ENCODE measurements around the gene PPP1R37.
"Not testable (repeated sequence)": the region's sequence is repeated elsewhere in the genome, so short reads cannot be mapped to it uniquely, and the experiment has no call there.

Gene PPP1R37

DNA sequence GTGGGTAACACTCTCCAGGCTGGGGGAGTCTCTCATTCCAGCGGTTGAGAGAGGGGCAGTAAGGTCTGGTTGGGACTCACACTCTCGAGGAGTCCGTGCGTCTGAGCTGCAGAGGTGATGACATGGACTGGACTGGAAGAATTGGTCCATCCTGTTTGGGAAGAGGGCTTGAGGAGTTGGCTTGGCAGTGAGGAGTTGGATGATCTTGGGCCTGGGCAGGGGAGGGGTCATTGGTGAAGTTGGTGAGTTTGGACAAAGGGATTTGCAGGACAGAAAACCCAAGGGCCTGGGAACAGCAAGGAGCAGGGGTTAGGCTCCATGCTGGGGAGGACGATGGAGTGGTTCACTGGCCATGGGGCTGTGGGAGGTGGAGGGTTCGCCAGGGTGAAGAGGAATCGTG, 3.7 kb downstream of the PPP1R37 start:
- no peak for DNase-seq

DNA sequence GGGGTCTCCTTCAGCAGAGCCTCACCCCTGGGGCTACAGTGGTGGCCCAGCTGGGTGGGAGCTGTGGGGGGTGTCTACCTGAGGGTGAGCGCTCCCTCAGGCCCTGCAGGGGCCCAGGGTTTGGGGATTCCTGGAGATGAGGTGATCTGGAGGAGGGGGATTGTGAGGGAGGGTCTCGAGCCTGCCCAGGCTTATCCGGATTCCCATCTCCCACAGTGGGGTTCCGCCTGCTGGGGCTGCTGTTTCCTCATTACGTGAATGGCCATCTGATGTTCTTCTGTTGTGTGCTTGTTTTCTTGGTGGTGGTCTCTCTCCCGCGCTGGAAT, 4.4 kb downstream of the PPP1R37 start:
- DNase-seq, result no peak

DNA sequence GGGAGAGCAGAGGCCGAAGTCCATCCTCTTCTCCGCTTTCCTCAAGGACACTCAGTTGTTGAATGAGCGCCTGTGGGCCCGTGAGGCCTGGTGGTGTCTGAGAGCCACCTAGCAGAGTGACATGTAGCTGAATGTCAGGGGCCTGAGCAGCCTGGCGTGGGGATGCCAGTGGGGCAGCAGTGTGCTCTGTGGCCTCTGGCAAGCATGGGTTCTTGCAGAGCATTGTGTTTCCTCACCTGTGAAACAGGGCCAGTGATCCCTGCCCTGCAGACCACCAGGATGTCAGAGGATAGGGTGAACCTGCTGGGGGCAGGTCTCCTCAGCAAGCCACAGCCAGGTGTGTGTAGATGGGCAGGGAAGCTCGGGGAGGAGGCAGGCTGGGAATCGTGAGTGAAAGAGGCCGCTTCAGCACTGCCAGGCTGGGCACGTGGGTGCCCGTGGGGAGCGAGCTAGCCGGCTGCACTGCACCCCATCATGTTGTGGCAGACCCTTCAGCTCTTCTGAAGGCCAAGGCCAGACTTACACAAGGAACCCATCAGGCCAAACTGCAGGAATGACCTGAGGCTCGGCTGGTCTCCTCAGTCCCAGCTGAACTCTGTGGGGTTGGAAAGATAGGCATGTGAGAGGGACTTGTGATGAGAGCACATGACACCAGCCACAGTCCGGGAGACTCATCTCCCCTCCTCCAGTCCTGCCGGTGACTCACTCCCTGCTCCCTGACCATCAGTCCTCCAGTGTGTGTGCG, 5.0 kb downstream of the PPP1R37 start:
- DNase-seq, result no peak

DNA sequence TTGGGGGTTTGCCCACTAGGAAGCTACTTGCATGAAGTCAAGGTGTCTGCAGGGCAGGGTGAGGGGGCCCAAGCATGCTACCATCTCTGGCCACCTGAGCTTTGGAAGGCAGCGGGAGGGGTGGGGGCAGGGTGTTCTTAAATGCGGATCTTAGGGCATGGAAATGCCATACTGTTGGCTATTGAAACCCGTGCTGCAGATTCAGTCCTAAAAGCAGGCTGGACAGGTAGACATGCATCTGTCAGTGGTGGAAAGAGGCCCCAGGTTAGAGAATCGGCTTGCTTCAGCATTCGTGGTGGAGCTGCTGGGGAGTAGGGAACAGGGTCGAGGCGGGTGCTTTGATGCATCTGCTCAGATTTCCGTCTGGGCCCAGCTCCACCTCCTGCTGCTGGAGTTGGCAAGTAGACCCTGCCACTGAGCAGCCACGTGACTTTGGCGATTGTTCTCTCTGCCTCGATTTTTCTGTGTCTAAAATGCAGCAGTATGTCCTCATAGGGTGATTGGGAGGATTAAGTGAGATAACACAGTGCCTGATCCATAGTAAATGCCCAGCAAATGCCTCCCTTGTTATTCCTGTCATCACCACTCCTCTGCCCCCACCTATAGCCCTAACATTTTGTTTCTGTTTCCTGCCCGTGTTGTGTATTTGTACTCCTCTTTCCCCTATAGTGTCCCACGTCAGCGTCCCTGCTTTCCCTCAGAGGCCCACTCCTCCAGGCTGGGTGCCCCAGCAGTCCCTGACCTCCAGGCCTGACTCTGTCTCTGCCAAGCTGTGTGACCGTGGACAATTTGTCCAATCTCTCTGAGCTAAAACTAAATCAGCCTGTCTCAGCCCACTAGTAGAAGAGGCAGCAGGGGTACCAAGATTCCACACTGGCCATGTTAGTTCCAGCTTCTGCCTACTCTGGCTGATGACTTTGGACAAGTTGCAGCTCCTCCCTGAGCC, 5.8 kb downstream of the PPP1R37 start:
- peak; percentile 34 for DNase-seq

DNA sequence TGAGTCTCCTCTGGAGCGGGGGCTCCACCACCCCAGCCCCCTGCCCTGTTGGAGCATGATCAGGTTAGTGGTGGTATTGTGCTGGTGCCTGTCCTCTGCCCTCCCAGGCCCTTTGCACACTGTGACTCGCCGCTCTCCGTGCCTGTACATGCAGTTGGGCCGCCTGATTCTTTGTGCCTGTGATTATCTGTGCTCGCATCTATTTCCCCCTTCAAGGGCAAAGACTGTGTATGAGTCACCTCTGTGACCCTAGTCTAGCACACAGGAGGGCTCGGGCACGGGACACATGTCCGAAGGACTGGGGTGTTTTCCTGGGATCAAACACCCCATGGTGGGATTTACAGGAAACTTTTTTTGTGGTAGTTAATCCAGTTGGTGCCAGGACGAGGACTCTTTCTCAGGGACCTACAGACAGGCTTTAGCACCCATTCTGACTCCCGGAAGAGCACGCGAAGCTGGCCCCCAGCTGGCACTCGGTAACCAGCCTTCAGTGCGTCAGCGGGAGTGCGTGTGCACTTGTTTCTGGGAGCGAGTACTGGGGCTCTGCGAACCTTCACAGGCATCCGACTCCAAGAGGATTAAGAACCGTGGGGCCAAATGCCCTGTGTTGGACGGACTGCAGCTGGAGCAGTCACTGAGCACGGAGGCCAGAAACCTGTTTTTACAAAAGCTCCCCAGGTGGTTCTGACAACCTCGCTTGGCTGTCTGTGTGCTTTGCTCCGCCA, 6.7 kb downstream of the PPP1R37 start:
- DNase-seq, result no peak

DNA sequence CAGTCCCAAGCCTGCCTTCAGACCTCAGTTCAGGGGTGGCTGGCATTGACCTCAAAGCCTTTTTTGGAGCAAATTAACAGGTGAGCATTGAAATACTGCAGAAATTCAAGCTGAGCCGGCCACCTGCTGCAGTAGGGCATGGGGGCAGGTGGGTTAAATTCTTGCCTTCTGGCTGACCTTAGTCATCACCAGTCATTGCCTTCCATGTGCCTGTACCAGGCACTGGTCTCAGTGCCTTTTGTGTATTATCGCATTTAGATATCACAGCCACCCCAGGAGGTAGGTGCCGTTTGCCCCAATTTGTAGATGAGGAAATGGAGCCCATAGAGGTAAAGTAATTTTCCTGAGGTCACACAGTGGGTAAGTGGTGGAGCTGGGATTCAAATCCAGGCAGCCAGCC, 7.2 kb downstream of the PPP1R37 start:
- DNase-seq, result no peak

DNA sequence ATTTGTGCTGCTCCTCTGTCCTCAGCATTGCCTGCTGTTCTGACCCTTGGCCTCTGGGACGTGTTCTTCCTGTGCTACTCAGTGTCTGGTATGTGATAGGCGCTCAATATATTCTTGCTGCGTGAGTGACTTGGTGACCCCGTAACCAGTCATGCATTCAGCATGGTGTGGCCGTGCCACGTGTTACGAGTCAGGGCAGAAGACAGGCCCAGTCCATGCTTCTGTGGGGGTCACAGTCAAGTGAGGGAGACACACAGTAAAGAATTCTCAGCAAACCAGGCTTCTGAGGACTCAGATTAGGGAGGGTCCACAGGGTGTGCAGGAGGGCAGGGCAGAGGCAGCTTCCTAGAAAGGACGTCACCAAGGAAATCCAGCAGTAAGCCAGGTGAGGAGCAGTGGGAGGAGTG, 7.9 kb downstream of the PPP1R37 start:
- no peak for DNase-seq

DNA sequence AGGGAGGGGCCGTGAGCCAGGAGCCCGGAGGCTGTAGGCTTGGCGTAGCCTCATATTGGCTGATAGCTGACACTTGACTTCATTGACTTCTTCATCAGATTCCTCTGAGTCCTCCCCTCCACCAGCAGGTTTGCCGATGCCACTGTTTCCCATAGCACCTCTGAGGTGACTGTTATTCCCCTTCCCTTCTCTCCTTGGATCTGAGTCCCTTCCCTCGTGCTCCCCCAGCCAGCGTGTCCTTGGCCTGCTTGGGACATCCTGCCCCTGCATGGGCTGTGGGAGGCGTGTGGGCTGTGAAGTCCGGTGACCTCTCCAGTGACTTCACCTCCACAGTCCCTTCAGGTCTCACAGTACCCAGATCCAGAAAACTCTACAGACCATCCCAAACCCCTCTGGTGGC, 8.8 kb downstream of the PPP1R37 start:
- no peak for DNase-seq

DNA sequence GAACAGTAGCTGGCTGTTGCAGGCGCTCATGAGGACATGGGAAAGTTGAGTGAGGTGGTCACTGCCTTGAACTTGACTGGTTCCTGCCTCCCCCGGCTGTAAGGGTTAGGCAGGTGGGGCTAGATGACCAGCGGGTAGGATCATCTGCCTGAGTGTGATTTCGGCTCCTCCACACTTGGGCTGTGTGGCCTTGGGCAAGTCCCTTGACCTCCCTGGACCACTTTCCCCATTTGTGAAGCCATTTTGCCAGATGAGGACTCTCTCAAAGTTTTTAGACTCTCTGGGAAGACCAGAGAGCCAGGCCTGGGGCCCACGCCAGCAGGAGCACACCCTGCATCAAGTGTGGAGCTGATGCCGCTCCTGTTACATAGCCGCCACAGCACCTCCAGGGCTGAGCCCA, 9.5 kb downstream of the PPP1R37 start:
- no peak for DNase-seq

DNA sequence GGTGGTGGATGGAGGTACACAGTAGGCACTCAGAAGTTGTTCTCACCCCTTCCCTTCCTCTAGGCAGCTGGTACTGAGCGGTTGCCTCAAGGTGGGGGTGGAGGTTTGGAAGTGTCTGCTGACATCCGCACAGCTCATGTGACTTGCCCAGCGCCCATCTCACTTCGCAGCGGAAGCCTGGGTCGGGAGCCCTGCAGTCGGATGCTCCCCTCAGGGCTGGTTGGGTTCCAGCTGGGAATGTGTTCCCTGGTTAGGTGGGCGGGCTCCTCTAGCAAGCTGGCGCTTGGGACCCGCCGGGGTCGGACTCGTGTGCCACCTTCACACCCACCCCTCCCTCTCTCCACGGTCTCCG, 10.2 kb downstream of the PPP1R37 start:
- DNase-seq, result peak; percentile 62

DNA sequence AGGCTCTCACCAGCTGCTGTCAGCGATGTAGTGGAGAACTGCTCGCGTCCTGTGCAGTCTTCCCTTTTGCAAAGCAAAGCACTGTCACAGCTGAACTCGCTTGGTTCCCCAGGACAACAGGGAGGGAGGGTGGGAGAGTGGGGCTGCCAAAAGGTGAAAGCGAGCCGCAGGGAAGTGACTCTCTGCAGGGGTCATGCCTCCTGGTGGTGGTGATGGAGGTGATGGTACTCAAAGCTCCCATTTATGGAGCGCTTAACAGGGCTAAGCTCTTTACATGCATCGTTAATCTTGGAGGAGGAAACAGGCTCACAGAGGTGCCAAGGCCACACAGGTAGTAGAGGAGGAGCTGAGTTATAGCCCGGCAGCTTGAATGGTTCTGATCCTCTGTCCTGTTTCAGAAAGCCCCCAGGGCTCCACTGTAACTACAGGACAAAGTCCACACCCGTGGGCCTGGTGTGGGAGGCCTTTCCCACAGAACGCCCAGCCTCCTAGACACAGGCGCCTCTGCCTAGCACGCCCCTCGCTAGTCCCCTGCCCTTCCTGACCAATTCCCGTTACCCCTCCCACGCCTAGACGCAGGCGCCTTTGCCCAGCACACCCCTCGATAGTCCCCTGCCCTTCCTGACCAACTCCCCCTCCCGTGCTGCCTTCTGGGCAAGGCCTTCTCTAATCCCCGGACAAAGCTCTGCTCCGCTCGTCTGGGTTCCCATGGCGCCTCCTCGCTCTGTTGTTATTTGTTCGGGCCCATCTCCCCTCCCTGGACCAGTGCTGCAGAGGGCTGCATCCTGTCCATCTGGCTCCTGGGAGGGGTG, 10.7 kb downstream of the PPP1R37 start:
- DNase-seq, result peak; percentile 77

DNA sequence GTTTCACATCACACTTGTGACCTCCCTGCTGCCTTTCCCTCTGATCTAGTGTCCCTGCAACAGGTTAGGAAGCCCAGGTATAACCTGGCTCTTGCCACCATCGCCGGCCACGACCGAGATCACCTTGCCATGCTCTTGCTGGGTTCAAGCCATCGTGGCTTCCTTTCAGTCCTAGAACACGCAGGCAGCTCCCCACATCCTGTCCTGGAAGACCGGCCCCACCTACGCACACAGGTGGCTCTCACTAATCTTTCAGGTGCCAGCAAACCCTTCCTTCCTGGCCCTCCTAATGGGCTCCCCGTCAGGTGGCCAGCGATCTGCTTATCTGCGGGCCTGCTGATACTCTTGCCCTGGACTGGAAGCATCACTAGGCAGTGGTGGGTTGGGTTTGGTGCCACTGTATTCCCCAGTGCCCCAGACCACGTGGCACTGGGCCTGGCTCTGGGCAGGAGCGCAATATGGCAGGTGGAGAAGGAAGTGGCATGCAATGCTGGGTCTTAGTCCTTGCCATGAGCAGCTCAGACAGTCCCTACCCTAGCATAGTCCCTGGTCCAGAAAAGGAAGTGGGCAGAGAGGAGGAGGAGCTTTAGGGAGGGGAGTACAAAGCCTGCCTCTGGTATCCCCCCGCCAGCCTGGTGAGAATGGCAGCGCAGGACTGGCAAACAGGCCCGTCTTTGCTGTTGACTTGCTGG, 11.8 kb downstream of the PPP1R37 start:
- no peak for DNase-seq

DNA sequence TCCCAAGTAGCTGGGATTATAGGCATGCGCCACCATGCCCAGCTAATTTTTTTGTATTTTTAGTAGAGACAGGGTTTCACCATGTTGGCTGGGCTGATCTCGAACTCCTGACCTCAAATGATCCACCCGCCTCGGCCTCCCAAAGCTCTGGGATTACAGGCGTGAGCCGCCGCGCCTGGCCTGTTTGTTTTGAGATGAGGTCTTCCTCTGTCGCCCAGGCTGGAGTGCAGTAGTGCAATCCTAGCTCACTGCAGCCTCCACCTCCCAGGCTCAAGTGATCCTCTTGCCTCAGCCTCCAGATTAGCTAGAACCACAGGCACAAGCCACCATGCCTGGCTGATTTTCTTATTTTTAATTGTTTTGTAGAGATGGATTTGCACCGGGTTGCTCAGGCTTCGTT, 13.4 kb downstream of the PPP1R37 start:
- not testable (repeated sequence) for DNase-seq

DNA sequence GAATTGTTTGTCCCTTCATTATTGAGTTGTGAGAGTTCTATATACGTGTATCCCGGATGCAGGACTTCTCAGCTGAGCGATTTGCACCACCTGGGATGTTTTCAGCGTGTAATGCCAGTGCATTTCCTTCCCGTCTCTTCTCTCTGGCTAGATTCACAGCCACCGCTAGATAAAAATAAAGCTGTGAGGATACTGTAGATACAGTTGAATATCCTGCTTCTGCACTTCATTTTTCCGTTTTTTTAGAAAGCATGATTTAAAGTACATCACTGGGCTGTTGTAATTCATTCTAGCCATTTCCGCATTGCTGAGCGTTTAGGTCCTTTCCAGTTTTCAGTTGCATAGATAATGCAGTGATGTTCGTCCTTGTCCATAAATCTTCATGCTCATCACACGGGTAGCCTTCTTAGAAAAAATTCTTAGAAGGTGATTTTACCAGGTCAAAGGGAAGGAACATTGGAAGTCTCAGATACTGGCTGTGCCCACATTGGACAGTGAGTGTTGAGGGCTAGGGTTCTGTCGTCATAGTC, 14.7 kb downstream of the PPP1R37 start:
- no peak for DNase-seq

DNA sequence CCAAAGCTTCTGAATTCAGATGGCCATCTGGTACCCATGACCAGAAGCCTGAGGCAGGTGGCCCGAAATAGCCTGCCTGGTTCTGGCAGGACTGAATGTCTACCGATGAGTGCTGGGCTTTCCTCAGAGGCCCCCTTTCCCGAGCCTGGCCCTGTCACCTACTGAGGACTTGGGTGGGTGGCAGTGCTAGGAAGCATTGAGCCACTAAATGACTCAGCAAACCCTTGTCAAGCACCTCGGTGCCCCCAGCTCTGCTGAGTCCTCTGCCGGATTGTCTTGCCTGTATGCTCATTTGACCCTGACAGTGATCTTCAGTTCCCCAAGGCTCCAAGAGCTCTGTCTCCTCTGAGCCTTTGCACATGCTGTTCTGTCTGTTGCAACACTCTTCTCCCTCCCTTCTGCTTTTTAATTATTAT, 17.9 kb downstream of the PPP1R37 start:
- no peak for DNase-seq

DNA sequence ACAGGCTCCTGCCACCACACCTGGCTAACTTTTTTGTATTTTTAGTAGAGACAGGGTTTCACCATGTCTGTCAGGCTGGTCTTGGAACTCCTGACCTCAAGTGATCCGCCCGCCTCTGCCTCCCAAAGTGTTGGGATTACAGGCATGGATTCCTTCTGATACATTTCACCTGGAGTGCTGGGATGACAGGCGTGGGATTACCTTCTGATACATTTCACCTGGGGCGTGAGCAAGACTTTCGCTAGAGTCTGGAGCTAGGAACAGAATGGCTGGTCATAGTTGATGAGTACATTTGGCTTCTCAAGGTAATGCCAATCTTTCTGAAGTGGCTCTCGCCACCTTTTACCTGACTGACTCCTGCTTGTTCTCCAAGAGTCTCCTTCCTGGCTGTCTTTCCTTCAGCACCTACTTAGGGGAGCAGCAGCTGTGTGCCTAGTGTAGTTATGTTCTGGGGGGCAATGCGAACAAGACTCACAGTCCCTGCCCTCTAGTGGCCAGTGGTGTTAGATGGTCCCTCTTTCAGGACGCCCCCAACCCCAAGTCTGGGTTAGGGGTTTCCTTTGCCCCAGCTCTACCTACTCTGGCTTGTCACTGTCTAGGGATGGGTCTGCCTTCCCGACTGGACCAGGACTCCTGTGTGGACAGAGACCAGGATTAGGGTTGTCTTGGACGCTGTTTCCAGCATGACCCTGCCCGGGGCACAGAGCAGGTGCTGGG, 19.3 kb downstream of the PPP1R37 start:
- no peak for DNase-seq

DNA sequence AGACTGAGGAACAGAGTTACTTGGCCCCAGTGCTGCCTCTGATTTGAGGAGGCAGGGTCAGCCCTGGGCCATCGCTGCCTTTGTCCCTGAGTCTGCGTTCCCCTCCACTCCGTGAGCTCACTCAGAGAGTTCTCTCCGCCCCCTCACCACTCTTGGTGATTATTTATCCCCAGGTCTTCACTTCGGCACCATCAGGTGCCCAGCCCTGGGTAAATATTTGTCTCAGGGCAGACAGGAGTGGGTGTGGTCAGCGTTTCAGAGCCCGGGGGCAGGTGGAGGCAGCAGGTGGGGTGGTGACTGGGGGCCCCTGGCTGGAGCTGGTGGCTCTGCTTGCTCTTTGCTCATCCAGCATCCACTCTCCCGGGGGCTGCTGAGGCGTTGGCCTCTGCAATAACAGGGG, 20.6 kb downstream of the PPP1R37 start:
- DNase-seq, result peak; percentile 66

DNA sequence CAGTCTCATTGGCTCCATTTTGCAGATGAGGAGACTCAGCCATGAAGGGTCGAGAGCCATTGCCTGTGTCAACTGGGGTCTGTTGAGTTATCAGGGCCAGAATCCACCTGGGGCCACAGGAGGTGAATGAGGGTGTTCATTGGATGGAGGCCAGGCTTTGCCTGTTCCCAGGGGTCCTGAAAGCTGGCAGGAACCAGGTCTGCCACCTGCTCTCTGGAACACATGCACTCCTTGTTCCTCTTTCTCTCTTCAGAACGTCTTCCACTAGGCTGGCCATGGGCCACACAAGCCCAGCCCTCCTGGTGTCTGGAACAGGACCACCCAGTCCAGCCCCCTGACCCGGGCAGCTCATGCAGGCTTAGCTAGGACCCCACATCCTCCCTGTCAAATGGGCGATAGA, 21.1 kb downstream of the PPP1R37 start:
- no peak for DNase-seq

DNA sequence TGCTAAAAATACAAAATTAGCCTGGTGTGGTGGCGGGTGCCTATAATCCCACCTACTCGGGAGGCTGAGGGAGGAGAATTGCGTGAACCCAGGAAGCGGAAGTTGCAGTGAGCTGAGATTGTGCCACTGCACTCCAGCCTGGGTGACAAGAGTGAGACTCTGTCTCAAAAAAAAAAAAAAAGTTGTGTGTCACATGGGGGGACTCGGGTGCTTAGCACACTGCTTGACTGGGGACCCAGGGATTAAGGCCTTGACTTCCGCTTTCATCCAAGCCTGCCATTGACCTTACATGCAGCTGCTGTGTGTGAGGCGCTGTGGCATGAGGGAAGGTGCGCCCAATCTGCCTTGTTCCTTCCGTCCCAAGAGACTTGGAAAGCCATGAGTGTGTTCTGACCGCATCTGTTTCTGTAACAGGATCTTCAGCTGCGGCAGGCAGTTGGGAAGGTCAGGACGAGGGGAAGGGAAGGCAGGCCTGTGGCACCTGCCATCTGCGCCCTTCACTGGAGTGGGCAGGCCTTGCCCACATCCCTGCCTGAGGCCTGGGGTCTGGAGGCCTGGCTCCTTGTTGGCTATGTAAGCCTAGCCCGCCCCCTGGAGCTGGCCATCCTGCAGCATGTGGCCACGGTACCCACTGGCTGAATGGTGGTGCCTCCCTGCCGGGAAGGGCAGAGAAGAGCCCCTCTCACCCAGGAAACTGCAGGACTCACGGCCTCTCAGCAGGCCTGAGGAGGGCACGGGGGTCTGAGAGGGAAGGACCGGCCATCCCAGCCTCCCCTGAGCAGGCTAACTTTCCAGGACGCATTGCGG, 23.0 kb downstream of the PPP1R37 start:
- no peak for DNase-seq

DNA sequence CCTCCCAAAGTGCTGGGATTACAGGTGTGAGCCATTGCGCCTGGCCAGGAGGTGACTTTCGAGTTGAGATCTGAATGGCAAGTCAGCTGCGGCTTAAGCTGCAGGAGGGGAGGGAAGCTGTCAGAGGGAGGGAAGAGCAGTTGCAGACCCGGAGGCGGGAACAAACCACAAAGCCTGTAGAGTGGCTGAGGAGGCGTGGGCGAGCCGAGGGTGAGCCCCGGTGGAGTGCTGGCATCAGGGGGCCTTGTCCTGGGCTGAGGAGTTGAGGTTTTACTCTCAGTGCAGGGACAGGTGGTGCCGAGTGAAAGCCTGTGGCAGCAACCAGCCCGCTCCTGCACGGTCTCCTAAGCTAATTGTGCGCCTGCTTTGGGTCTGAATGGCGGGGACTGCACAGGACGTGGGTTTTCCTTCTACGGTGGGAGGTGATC, 24.2 kb downstream of the PPP1R37 start:
- no peak for DNase-seq
